Measurements from ENCODE around the gene SLC38A10. TPM values are rescaled to one million over a fixed set of nuclear protein-coding genes. Genes with fewer than 3 reads are reported as not detected.
A peak's percentile ranks its signal among the peaks of the same experiment; 100 is the strongest.

Gene SLC38A10
- total and polyA plus RNA-seq, 2 of the 13 experiments (the other 11 are each of a cell fraction or from before 2014, with no cell fraction given): 23.4 to 55.8 TPM

GRCh38 chr17:81295676-81296381 lies 722 bp upstream of the SLC38A10 start (continued):
- 0 out of 2 replicates have a peak, but pooled peaks have one; percentile 22 for TF ChIP-seq MTERF4 (CRISPR knock-in tag; IDR thresholded peaks at IDR 0.05)
- no peak for TF ChIP-seq SATB2 (CRISPR knock-in tag; IDR thresholded peaks at IDR 0.05)
- TF ChIP-seq SNAPC4 (CRISPR knock-in tag; IDR thresholded peaks at IDR 0.05): 0 out of 2 replicates have a peak, but pooled peaks have one; percentile 27
- TF ChIP-seq ZNF335 (CRISPR knock-in tag; IDR thresholded peaks at IDR 0.05): no peak
- peak; percentile 39; the same call in 1 of the 2 replicates for TF ChIP-seq ZNF788 (CRISPR knock-in tag; IDR thresholded peaks at IDR 0.05; ENCODE audit: borderline replicate concordance)
- peak; percentile 36; the same call in 1 of the 2 replicates for TF ChIP-seq ZNF770 (CRISPR knock-in tag; IDR thresholded peaks at IDR 0.05)
- no peak; the same call in 1 of the 2 replicates for TF ChIP-seq NFKBIZ (CRISPR knock-in tag; IDR thresholded peaks at IDR 0.05)
- no peak for TF ChIP-seq U2AF2 (IDR thresholded peaks at IDR 0.05; ENCODE audit: low read depth, low read length)
- TF ChIP-seq NFAT5 (CRISPR knock-in tag; IDR thresholded peaks at IDR 0.05): no peak
- TF ChIP-seq ZKSCAN5 (CRISPR knock-in tag; IDR thresholded peaks at IDR 0.05): no peak
- no peak for TF ChIP-seq ZNF441 (CRISPR knock-in tag; IDR thresholded peaks at IDR 0.05; ENCODE audit: borderline replicate concordance)
- TF ChIP-seq ZNF619 (CRISPR knock-in tag; IDR thresholded peaks at IDR 0.05): no peak
- TF ChIP-seq ZNF263 (CRISPR knock-in tag; IDR thresholded peaks at IDR 0.05): peak; percentile 75
- TF ChIP-seq ZIK1 (CRISPR knock-in tag; IDR thresholded peaks at IDR 0.05; ENCODE audit: borderline replicate concordance, low read depth): peak; percentile 24; the same call in 1 of the 2 replicates
- peak; percentile 50; the same call in 1 of the 2 replicates for TF ChIP-seq ZNF3 (CRISPR knock-in tag; IDR thresholded peaks at IDR 0.05)
- TF ChIP-seq ZNF776 (CRISPR knock-in tag; IDR thresholded peaks at IDR 0.05): 0 out of 2 replicates have a peak, but pooled peaks have one; percentile 1

Data from HepG2 (cell line).